GM21526 (cell line): ENCODE measurements around the gene PDE4D.
"Not testable (repeated sequence)": the region's sequence is repeated elsewhere in the genome, so short reads cannot be mapped to it uniquely, and the experiment has no call there.

ENCODE experiments used
- ATAC-seq: cut with Tn5 transposase; IDR thresholded peaks from one replicate; pipeline ENCODE4 v1.9.1; 2021; ENCODE audit warnings: moderate library complexity; ENCODE audit not compliant: unreplicated experiment, low FRiP score

The PDE4D gene

DNA sequence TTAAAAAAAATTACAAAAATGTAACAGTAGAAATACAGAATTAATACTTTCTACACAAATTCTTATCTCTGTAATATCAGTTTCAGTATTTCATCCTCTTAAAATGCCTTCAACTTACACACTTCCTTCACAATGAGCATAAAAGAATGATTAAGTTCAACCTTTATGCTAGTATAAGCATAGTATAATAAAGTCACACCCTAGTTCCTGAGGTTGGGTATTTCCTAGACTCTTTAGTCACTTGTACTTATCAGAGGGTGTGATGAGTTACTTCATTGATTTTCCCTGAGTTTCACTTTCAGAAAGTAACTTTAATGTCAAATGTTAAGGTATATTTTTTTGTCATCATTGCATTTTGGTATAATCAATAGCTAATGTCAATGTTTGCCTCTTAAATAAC is 302.4 kb downstream of the PDE4D start:
- ATAC-seq = peak; percentile 59

DNA sequence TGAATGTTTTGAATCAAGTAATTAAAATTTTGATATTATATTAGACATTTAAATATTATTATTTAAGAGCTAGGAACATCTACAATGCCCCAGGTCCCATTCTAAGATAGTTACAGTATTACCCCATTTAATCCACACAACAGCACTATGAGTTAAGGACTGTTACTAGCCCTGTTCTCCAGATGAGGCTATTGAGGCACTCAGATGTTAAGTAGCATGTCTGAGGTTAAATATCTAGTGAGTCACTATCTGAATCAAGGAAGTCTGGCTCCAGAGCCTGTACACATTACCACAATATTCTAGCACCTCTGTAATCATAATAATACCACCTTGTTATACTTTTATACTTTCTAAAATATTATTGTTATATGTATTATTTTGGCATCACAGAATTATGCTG is 304.6 kb downstream of the PDE4D start:
- no peak for ATAC-seq

DNA sequence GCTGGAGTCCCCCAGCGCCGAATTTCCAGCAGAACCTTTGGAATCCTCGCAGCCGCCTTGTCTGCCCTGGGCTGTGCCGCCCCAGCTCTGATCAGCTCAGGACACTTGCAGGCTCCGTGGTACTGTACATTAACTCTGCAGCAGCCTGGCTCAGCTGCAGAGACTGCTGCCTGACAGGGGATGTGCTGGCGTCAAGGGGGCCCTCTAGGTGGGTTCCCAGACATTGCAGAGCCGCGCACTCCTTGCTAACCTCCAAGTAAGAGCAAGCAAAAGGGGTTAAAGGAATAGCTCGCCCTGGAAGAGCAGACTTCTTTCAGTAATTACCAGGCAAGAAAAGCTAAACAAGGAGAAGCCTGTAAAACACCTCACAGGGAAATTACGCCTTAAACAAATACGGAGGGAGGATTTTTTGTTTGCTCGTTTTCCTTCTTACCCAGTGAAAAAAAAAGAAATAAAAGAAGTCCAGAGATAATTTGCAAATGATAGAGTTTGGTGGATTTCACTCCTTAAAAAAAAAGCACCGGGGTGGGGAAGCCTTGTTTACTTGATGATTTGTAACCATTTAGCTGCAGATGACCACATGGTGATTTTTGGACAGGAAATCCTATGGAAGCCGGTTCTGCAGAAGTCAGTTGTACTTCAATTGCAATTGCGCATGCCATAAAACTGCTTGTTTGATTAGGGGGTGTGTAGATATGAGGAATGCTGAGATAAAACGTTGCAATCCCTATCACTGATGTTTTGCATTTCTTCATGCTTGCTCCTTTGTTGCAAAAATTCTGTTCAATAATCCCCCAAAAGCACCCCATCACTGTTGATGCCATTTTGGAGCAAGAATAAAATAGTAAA is 305.8 kb downstream of the PDE4D start:
- ATAC-seq = no peak

DNA sequence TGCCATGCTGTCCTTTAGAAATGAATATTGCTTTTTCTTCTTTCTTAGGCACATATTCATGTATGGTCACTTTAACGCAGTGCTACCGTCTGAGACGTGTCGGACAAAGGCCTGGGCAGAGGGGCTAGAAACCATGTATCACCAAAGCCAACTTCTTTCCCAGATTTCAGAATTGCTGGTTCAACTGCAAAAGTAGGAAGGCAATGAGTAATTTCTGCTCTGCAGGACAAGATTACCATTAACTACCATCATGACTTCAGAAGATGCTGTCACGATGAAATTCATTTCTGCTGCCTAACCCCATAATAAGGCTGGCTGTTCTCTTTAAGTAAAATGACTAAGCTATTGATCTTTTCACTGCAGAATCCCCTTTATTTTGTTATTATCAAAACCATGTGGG is 306.7 kb downstream of the PDE4D start:
- no peak for ATAC-seq

DNA sequence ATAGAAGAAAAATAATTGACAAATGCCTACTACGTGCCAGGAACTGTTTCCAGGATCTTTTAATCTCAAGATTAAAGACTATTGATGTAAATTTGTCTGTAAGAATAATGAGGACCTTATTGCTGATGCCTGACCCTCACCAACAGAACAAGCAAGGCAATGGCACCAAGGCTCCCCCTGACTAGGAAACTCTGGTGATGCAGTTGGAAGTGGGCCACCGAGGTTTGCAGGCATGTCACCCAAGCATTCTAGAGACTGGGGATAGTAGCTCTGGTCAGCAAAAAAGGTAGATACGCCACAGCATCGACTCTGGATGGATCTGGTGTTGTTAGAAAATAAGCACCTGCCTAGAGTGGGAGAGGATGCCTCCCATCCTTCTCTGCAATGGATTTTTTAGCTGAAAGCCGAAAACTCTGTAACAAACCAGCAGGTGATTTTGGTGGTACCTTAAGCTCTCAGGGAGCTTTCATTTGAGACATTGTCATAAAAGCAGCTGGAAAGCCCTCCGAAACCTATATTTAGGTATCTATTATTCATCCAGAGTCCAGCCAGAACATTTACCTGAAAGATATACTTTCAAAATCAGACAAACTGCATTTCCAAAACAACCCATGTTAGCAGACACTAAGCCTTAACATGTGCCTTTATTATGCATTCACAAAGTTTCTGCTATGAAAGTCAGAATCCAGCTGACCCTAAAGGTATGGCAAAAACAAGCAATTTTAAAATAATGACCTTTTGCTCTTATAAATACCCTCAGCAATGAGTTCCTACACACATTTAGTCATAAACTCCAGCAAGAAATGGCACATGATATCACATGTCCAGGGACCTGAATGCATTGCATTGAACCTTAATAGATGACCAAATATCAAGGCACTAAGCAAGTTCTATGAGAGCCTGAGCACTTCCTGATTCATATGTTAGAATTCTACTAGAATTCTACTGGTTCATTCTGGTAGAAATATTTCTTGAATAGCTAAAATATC is 308.4 kb downstream of the PDE4D start:
- ATAC-seq = no peak

DNA sequence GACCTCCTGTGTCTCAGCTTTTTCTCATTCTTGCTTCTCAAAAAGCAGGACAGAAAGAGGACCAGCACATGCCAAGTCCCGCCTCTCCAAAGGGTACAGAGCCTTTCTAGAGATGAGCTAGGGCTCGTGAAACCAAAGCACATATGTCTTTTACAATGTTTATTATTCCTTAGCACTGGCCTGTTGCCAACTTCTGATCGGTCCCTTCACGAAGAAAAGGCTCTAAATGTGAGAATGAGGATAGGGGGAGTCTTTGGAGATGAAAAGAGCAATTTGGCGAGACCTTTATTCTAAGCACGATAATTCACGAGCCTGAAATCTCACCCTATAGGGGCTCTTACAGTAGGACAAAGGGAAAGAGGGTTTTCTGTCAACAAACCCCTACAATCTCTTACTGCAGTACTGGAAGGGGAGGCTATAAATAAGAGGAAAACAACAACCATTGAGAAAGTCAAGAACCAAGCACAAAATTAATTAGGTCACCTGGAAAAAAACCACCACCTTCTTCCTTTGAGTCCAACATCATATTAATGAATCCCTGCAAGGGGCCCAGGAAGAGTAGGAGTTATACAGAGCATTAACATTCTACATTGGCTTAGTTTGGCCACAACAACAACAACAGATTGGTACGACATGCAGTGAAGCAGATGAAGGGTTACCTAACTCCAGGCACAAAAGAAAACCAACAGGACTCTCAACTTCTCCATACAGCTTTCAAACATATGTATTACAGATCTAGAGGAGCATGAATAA is 309.5 kb downstream of the PDE4D start:
- no peak for ATAC-seq

DNA sequence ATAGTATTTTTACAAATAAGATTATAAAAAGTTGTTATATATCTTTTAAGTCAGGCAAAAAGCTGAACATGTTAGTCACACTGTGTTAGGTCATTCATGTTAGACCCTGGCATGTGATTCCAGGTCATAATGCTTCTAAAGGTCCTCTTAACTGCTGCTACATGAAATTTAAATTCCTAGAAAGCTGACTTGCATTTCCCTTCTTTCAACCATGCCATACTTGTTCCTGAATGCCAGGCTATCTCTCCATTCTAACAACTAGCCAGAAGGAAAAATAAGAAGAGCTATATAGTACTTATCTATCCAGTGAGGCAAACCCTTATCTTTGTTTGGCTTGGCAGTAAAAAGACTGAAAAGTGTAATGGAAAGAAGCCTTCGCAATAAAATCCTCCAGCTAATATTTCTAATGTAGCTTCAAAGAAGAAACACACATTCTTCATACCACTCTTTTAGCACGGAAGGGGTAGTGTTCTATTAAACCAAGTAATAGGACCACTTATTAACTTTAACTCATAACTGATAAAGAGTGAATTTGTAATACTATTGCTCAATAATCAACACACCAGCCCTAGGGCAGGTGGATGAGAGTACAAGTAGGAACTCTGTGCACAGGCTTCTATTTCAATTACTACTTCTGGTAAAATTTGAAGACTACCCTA is 310.2 kb downstream of the PDE4D start:
- ATAC-seq = no peak

DNA sequence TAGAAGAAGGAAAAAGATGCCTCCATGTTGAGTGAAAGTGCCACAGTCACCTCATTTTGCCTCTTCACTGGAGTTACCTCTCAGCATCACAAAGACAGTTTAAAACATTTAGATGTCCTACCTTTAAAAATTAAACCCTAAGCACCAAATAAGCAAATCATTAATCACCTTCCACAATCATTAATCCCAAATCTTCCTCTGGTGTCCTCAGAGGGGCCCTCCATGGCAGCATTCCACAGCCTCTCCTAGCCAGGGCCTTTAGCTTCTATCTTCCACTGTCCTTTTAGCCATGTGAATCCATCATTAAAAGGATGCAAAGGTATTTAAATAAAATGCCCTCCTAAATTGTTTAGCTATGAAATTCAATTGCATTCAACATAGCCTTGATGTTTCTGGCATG is 310.8 kb downstream of the PDE4D start:
- no peak for ATAC-seq

DNA sequence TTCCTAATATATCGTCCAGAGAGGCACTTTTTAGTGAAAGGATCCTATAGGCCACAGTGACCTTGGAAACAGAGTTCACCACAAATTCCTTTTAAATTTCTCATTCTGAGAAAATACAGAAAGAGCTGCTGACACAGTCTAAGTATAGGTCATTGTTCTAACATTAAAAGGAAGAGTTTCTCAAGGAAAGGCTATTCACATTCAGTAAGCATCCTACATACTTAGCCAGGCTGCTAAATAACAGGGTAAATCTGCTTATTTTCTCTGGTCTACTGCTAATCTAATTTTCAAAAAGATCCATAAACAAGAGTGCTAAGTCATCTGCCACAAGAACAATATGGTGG is 313.7 kb downstream of the PDE4D start:
- no peak for ATAC-seq

DNA sequence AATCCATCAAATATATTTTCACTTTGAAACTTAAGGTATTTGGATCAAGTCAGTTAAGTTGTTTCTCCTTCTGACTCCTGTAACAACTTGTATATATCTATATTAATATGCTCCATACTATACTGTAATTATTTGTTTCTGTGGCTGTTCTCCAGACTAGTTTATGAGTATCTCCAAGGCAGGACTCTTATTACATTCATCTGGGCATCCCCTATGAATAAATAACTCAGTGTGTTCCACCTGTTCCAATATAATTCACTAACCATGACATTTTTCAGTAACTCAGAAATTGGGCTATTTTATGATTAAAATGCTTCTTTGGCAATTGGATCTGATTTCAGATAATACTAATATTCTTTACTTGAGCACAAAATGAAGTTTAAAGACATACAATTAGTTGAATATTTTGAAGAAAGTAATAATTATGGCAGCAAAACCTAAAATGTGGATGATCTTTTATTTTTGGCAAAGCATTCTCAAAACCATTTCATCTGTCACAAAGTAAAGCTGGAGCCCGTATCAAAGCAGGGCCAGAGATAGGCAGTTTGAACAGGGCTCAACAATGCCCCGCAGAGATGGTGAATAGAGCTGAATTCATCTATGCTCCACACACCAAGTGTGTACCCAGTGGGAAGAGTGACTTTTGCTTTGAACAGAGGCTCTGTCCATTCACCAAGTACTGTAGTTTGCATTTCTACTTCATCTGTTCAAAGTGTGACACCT is 314.3 kb downstream of the PDE4D start:
- no peak for ATAC-seq

DNA sequence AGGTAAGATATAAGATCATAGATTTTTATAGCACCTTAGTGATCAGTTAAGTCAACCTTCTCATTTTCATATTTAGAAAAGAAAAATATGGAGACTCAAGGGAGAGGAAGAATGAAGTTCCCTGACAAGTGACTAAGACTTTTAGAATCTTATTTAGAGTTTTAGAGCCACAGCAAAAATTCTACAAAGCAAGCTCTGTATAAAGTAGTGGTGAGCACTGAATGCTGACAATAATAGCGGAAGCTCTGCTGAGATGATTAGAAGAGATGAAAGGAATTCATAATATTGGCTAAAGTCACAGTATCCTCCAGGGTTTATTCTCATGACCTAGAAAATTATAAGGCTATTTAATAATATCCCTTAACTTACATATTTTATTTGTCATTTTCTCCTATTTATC is 316.0 kb downstream of the PDE4D start:
- ATAC-seq = no peak

DNA sequence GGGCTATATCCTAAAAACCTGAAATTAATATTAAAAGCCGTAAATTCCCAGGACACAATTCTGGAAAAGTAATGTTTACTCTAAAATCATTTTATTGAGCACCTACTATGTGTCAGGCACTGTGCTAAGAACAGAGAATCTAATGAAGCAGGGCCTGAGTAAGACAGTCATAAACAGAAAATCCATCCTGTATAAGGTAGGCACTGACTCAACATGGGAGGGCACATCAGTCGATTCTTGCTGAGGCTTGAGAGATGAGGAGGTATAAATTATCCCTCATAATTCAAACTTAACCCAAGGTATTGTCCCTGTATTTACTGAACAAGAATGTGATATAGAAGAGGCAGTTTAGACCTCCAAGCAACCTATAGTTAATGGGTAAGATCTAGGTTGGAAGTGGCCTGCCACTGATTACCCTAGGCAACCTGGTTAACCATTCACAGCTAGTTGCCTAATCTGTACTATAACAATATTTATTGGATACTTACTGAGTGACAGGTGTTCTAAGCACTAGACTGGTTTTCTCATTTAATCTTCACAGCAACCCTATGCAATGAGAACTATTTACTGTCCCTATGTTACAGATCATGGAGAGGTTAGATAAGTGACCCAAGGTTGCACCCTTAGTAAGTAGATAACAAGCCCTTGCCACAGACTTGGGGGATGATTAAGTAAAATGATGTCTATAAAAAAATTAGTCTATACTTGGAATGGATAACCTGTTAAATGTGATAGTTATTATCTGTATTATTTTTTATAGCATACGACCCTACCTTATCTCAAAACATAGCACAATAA is 317.7 kb downstream of the PDE4D start:
- ATAC-seq = no peak

DNA sequence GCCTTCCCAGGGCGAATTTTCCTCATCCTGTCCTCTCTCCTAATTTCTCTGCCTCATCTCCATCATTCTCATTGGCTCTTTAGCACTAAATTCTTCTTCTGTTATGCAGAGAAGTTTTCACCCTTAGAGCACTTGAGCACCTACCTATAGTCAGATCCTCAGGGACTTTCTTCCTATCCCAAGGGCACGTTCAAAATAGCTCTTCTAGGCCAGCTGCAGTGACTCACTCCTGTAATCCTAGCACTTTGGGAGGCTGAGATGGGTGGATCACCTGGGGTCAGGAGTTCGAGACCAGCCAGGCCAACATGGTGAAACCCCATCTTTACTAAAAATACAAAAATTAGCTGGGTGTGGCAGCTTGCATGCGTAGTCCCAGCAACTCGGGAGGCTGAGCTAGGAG is 320.0 kb downstream of the PDE4D start:
- ATAC-seq = not testable (repeated sequence)

DNA sequence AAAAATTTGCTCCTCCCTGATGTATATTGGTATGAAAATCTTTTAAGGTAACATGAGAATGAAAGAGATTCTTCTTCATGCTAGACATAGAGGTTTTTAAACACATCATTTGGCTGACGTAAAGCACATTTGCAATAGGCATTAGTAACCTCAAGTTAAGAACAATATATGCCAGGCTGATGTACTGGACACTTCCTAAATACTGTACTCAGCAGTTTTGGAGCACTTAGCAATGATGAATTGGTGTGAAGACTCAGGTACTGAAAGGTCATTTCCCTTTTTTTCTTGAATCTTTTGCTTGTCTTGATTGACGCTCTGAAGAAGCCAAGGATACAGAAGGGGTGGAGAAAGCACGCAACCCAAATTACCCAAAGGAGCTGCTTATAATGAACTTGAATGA is 322.5 kb downstream of the PDE4D start:
- ATAC-seq = no peak

DNA sequence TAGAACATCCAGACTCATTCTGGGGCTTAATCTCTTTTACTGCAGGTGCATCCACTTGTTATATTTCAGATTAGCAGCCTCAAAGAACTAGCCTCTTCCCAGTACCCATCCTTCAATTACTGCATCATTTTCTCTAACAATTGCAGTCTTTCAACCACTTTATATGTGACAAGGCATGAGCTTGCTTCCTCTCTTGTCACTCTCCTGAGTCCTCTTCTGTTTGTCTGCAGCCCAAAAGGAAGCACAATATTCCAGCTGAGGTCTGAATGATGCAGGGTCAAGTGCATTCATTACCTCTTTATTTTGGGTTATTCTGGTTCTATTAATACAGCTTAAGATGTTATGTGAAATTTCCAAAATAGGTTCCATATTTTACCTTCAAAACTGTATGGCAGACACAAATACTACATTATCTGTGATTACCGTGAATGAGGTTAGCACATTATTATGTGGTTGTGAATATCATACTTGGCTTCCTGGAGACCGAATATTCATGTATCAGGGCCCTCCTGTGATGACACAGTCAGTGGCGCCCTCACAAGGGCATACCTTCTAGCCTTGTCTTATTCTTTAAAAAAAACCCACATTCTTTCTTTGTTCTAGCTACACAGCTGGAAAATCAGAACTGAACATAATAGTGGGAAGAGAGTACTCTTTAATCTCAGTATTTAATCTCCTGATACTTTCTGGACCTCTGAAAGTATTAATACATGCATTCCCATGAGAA is 323.8 kb downstream of the PDE4D start:
- ATAC-seq = no peak

DNA sequence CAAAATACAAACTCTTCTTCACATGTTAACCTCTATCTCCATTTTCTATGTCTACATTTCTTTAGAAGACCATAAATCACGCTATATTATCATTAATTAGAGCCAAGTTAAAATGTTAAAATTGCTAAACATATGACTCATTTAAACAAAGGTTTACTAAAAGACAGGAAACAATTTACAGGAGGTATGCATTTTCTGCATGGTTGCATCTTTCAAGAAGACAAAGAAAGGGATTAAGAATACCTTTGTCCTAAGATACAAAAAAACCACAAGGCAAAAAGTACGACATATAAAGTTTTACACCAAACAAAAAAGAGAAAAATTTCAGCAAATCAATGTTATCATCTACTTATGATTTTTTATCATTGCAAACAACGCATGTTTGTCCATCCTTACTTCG is 324.4 kb downstream of the PDE4D start:
- no peak for ATAC-seq

DNA sequence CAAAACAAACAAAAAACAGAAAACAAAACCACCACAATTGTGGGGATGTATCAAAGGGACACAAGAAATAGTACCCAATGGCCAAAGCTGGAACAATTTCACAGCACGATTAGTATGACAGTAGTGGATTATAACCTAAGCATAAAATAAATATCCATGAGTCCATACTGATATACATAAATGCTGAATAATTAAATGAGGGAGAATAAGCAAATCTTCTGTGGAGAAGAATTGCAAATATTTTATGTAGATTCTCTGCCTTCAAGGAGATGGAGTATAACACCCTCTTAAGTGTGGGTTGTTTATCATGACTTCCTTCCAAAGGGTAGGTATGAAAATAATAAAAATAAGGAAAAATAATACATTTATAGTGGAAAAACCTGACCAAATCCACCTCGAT is 325.4 kb downstream of the PDE4D start:
- no peak for ATAC-seq

DNA sequence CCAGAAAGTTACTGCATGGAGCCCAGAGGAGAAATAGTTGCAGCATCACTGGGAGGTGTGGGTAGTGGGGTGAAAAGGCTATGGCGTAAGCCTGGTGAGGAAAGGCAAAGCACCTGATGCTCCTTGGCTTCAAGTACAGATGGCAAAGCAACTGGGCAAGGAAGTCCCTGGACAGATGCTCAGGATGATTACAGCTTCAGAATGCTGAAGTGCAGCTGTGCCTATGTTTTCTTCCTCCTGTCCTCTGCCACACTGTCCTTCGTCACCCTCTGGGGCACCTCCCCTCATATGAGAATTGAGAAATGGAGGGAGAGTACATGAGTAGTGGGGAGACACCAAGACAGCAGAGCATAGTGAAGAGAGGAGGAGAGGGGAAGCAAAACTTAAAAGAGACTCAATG is 328.0 kb downstream of the PDE4D start:
- no peak for ATAC-seq
